ENCODE results near the gene RANBP3L.

The RANBP3L gene

DNA sequence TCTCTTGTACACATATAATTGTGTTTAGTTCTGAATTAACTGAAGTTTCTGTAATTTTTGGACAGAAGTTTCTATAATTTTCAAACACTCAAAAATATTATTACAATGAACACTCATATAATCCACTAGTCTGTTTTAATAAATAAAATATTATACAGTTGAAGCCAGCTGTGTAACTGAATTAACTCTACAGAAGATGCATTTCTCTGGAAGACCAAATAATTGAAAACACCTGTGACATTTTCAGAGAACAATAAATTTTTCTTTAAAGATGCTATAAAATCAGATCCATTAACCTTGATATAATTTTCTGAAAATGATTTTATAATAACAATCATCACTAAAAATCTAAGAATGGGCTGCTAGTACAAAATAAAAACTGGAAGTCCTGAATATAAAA lies 74.7 kb downstream of the RANBP3L start:
- ATAC-seq = peak; percentile 37; the same call in 1 of the 3 replicates
- TF ChIP-seq TCF4 (CRISPR knock-in tag; IDR thresholded peaks at IDR 0.05; ENCODE audit: borderline replicate concordance) = peak; percentile 79
- TF ChIP-seq BACH2 (CRISPR knock-in tag; IDR thresholded peaks at IDR 0.05; ENCODE audit: borderline replicate concordance) = no peak

DNA sequence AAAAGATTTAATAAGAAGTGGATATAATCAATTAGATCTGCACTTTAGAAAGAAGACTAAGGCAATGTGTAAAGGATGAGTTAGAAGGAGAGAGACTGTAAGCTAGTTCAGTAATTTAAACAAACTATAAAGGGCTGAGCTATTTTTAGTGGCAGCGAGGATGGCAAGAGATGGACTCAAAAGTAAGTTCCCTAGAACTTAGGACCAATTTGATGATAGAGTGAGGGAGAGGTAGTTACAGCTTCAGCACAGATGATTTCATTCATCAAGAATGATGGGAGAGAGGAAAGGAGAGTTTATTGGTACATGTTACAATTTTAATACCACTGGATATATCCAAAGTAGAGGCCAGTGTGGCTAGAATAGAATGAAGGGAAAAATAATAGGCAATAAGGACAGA lies 79.1 kb downstream of the RANBP3L start:
- no peak for TF ChIP-seq ZNF565 (CRISPR knock-in tag; conservative IDR thresholded peaks at IDR 0.05; ENCODE audit: low read depth)
- no peak for TF ChIP-seq TCF4 (CRISPR knock-in tag; IDR thresholded peaks at IDR 0.05; ENCODE audit: borderline replicate concordance)
- TF ChIP-seq PPARA (CRISPR knock-in tag; IDR thresholded peaks at IDR 0.05; ENCODE audit: borderline replicate concordance) = no peak
- no peak for TF ChIP-seq ARNTL (CRISPR knock-in tag; IDR thresholded peaks at IDR 0.05; ENCODE audit: borderline replicate concordance, low read depth)
- TF ChIP-seq GLIS3 (CRISPR knock-in tag; IDR thresholded peaks at IDR 0.05) = no peak
- no peak for TF ChIP-seq ZNF8 (CRISPR knock-in tag; IDR thresholded peaks at IDR 0.05)
- no peak for TF ChIP-seq ZNF70 (CRISPR knock-in tag; IDR thresholded peaks at IDR 0.05)
- TF ChIP-seq, protein P1, sequence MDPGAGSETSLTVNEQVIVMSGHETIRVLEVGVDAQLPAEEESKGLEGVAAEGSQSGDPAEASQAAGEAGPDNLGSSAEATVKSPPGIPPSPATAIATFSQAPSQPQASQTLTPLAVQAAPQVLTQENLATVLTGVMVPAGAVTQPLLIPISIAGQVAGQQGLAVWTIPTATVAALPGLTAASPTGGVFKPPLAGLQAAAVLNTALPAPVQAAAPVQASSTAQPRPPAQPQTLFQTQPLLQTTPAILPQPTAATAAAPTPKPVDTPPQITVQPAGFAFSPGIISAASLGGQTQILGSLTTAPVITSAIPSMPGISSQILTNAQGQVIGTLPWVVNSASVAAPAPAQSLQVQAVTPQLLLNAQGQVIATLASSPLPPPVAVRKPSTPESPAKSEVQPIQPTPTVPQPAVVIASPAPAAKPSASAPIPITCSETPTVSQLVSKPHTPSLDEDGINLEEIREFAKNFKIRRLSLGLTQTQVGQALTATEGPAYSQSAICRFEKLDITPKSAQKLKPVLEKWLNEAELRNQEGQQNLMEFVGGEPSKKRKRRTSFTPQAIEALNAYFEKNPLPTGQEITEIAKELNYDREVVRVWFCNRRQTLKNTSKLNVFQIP (CRISPR knock-in tag; IDR thresholded peaks at IDR 0.05; ENCODE audit: borderline replicate concordance, low read depth) = no peak
- no peak for TF ChIP-seq BACH2 (CRISPR knock-in tag; IDR thresholded peaks at IDR 0.05; ENCODE audit: borderline replicate concordance)
- no peak for TF ChIP-seq ZFP3 (CRISPR knock-in tag; IDR thresholded peaks at IDR 0.05)
- TF ChIP-seq SNAI2 (CRISPR knock-in tag; IDR thresholded peaks at IDR 0.05) = no peak
- no peak for TF ChIP-seq CREB5 (CRISPR knock-in tag; IDR thresholded peaks at IDR 0.05; ENCODE audit: low read depth)
- no peak for TF ChIP-seq ISL1 (CRISPR knock-in tag; IDR thresholded peaks at IDR 0.05)

DNA sequence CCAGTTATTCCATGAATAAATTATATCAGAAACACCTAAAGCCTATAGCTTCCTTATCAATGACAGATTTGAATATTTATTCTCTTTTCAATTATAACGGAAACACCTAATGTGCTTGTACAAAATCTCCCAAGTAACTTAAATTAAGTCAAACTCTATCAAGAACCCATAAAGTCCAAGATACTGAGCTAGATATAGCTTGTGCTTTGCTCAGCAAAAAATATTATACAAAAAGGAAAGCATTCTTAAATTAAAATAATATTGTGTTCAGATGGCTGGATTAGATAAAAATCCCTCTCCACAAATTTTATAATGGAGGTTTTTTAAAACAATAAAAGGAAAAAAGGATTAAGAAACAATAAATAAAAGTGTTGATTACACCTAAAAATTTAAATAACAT lies 83.7 kb downstream of the RANBP3L start:
- TF ChIP-seq CSDC2 (CRISPR knock-in tag; IDR thresholded peaks at IDR 0.05) = no peak
- no peak for TF ChIP-seq ZFP30 (CRISPR knock-in tag; IDR thresholded peaks at IDR 0.05)
- TF ChIP-seq ZC3H10 (CRISPR knock-in tag; IDR thresholded peaks at IDR 0.05) = no peak
- no peak for TF ChIP-seq ISL1 (CRISPR knock-in tag; IDR thresholded peaks at IDR 0.05)
- TF ChIP-seq BACH2 (CRISPR knock-in tag; IDR thresholded peaks at IDR 0.05; ENCODE audit: borderline replicate concordance) = no peak
- TF ChIP-seq ZNF565 (CRISPR knock-in tag; conservative IDR thresholded peaks at IDR 0.05; ENCODE audit: low read depth) = no peak
- TF ChIP-seq CREB5 (CRISPR knock-in tag; IDR thresholded peaks at IDR 0.05; ENCODE audit: low read depth) = no peak
- no peak for TF ChIP-seq ESRRG (CRISPR knock-in tag; IDR thresholded peaks at IDR 0.05)
- no peak for TF ChIP-seq OSR1 (CRISPR knock-in tag; IDR thresholded peaks at IDR 0.05)
- no peak for TF ChIP-seq RARB (CRISPR knock-in tag; IDR thresholded peaks at IDR 0.05)
- TF ChIP-seq, protein P2, sequence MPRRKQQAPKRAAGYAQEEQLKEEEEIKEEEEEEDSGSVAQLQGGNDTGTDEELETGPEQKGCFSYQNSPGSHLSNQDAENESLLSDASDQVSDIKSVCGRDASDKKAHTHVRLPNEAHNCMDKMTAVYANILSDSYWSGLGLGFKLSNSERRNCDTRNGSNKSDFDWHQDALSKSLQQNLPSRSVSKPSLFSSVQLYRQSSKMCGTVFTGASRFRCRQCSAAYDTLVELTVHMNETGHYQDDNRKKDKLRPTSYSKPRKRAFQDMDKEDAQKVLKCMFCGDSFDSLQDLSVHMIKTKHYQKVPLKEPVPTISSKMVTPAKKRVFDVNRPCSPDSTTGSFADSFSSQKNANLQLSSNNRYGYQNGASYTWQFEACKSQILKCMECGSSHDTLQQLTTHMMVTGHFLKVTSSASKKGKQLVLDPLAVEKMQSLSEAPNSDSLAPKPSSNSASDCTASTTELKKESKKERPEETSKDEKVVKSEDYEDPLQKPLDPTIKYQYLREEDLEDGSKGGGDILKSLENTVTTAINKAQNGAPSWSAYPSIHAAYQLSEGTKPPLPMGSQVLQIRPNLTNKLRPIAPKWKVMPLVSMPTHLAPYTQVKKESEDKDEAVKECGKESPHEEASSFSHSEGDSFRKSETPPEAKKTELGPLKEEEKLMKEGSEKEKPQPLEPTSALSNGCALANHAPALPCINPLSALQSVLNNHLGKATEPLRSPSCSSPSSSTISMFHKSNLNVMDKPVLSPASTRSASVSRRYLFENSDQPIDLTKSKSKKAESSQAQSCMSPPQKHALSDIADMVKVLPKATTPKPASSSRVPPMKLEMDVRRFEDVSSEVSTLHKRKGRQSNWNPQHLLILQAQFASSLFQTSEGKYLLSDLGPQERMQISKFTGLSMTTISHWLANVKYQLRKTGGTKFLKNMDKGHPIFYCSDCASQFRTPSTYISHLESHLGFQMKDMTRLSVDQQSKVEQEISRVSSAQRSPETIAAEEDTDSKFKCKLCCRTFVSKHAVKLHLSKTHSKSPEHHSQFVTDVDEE (CRISPR knock-in tag; IDR thresholded peaks at IDR 0.05) = no peak
- no peak for TF ChIP-seq ARNTL (CRISPR knock-in tag; IDR thresholded peaks at IDR 0.05; ENCODE audit: borderline replicate concordance, low read depth)
- TF ChIP-seq, protein P3, sequence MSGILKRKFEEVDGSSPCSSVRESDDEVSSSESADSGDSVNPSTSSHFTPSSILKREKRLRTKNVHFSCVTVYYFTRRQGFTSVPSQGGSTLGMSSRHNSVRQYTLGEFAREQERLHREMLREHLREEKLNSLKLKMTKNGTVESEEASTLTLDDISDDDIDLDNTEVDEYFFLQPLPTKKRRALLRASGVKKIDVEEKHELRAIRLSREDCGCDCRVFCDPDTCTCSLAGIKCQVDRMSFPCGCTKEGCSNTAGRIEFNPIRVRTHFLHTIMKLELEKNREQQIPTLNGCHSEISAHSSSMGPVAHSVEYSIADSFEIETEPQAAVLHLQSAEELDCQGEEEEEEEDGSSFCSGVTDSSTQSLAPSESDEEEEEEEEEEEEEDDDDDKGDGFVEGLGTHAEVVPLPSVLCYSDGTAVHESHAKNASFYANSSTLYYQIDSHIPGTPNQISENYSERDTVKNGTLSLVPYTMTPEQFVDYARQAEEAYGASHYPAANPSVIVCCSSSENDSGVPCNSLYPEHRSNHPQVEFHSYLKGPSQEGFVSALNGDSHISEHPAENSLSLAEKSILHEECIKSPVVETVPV (CRISPR knock-in tag; IDR thresholded peaks at IDR 0.05) = no peak
- TF ChIP-seq, protein P4, sequence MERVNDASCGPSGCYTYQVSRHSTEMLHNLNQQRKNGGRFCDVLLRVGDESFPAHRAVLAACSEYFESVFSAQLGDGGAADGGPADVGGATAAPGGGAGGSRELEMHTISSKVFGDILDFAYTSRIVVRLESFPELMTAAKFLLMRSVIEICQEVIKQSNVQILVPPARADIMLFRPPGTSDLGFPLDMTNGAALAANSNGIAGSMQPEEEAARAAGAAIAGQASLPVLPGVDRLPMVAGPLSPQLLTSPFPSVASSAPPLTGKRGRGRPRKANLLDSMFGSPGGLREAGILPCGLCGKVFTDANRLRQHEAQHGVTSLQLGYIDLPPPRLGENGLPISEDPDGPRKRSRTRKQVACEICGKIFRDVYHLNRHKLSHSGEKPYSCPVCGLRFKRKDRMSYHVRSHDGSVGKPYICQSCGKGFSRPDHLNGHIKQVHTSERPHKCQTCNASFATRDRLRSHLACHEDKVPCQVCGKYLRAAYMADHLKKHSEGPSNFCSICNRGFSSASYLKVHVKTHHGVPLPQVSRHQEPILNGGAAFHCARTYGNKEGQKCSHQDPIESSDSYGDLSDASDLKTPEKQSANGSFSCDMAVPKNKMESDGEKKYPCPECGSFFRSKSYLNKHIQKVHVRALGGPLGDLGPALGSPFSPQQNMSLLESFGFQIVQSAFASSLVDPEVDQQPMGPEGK (CRISPR knock-in tag; IDR thresholded peaks at IDR 0.05; ENCODE audit: borderline replicate concordance) = no peak
- TF ChIP-seq, protein P1 (CRISPR knock-in tag; IDR thresholded peaks at IDR 0.05; ENCODE audit: borderline replicate concordance, low read depth) = no peak
- ATAC-seq = no peak

More for the DNA sequence above, 79.1 kb downstream of the RANBP3L start:
- no peak for ATAC-seq
